Stomach (tissue), 4 donors: ENCODE results near the gene NTPCR.

ENCODE experiments used
- CTCF ChIP-seq, 7 experiments: fragments of 450-650 bp in 4 of 7; fragments of 200-600 bp in 3 of 7; sonication (generic) in 3 of 7; IDR thresholded peaks; one replicate each; pipeline ENCODE4 v1.5.1; 2016 to 2019; ENCODE audit warnings: antibody characterized with exemption in 7 of 7, control low read depth in 2 of 7, mild to moderate bottlenecking in 1 of 7
- POLR2A ChIP-seq, 4 donors: fragments of 450-650 bp; IDR thresholded peaks; one replicate each; pipeline ENCODE4 v1.6.1; 2016; ENCODE audit warnings: antibody characterized with exemption in 4 of 4, control low read depth in 2 of 4, mild to moderate bottlenecking in 1 of 4, moderate library complexity in 1 of 4
- POLR2AphosphoS5 ChIP-seq, 3 donors: sonication (generic); formaldehyde crosslinking; IDR thresholded peaks; one replicate each; pipeline ENCODE4 v1.6.1; 2016; ENCODE audit warnings: antibody characterized with exemption in 3 of 3

DNA sequence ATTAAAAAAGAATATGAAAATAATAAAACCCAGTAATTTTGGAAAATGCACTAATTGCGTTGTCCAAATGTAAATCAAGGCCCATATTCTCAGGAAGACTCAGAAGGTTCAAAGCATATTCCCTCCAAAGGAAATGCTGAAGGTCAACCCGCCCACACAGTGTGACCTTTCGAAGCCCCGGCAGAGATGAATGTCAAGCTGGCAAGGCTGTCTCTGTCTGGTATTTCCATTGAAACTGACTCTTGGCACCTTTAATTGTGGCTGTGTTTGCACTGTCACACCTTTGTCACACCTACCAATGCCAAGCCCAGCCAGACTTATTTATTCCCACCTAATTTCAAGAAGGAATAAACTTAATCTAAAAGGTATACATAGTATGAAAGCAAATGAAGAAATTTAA, 82.5 kb downstream of the NTPCR start:
- TF ChIP-seq CTCF (IDR thresholded peaks at IDR 0.05) (no peak), POLR2A (IDR thresholded peaks at IDR 0.05) (no peak), POLR2AphosphoS5 (IDR thresholded peaks at IDR 0.05) (no peak)
